ENCODE measurements around the gene TRPC4AP. TPM values are rescaled to one million over a fixed set of nuclear protein-coding genes. Genes with fewer than 3 reads are reported as not detected.

The TRPC4AP gene
- total RNA-seq, 4 donors from 2014 or later: 48.4 to 87.3 (median 57.8) TPM

DNA sequence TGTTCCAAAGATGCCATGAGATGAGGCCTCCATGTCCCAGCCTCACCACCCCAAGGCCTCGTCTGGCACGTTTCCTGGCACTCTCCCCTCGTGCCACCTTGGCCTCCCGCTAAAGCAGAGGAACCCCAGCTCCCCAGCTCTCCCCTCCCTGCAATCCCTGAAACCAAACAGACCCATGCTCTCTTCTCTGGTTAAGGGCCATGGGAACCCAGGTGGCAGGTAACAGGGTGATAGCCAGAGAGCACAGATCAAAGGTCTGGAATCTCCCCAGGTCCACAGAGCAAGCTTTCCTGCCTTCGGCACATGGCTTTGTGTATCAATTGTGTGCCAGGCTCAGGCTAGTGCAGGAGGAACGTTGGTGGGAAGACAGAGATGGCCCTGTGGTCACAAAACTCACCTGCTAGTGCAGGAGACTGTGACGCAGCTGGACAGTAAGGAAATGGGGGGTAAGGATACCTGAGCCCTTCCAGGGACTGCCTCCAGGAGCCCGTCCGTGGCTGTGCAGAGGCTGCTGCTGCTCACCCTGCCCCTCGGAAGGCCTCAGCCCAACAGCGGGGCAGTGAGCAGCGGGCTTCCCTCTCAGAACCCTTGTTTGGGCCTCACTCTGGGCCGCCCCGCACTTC, 98.0 kb downstream of the TRPC4AP start:
- Histone ChIP-seq H3K9me3 (no peaks in the 10 kb centered on the region), H3K27ac (no peak overlapping the region), H3K4me1 (peaks cover 8% of the 10 kb centered on the region), H3K4me3 (no peak overlapping the region), H3K36me3 (peaks cover 50% of the 10 kb centered on the region), H3K27me3 (no peaks in the 10 kb centered on the region)
- WGBS: 85% methylated on average over 12 of the region's 14 CpGs
- no peak for TF ChIP-seq EP300 (IDR thresholded peaks at IDR 0.05)
- TF ChIP-seq POLR2A (IDR thresholded peaks at IDR 0.05): no peak
- TF ChIP-seq, protein P1, sequence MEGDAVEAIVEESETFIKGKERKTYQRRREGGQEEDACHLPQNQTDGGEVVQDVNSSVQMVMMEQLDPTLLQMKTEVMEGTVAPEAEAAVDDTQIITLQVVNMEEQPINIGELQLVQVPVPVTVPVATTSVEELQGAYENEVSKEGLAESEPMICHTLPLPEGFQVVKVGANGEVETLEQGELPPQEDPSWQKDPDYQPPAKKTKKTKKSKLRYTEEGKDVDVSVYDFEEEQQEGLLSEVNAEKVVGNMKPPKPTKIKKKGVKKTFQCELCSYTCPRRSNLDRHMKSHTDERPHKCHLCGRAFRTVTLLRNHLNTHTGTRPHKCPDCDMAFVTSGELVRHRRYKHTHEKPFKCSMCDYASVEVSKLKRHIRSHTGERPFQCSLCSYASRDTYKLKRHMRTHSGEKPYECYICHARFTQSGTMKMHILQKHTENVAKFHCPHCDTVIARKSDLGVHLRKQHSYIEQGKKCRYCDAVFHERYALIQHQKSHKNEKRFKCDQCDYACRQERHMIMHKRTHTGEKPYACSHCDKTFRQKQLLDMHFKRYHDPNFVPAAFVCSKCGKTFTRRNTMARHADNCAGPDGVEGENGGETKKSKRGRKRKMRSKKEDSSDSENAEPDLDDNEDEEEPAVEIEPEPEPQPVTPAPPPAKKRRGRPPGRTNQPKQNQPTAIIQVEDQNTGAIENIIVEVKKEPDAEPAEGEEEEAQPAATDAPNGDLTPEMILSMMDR (IDR thresholded peaks at IDR 0.05): no peak
- no peak for TF ChIP-seq POLR2AphosphoS5 (IDR thresholded peaks at IDR 0.05)
- no peak for DNase-seq (ENCODE audit: low spot score in 2 of 2)

DNA sequence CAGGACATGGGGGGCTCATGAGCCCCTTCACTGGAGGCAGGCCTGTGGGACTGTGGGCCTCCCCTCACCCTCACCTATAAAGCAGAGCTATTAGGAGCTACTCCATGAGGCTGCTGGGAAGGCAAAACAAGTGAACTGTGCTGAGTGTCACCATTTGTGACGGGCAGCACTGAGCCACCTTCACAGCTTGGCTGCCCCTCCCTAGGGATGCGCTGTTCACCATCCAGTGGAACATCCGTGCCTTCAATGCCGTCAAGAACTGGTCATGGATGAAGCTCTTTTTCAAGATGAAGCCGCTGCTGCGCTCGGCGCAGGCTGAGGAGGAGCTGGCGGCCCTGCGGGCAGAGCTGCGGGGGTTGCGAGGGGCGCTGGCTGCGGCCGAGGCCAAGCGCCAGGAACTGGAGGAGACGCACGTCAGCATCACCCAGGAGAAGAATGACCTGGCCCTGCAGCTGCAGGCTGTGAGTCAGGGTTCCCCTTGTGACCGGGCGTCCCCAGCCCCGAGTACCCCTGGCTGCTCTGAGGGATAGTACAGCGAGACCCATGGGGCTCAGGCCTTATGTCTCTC, 98.6 kb downstream of the TRPC4AP start:
- Histone ChIP-seq H3K9me3 (no peaks in the 10 kb centered on the region), H3K27ac (no peak overlapping the region), H3K4me1 (peaks cover 8% of the 10 kb centered on the region), H3K36me3 (peaks cover 44% of the 10 kb centered on the region), H3K4me3 (no peak overlapping the region), H3K27me3 (no peaks in the 10 kb centered on the region)
- no peak for TF ChIP-seq POLR2A (IDR thresholded peaks at IDR 0.05)
- TF ChIP-seq POLR2AphosphoS5 (IDR thresholded peaks at IDR 0.05): no peak
- TF ChIP-seq, protein P1 (IDR thresholded peaks at IDR 0.05): no peak
- TF ChIP-seq EP300 (IDR thresholded peaks at IDR 0.05): no peak
- DNase-seq (ENCODE audit: low spot score in 2 of 2): no peak
- 91% methylated on average over 5 of the region's 22 CpGs for WGBS

DNA sequence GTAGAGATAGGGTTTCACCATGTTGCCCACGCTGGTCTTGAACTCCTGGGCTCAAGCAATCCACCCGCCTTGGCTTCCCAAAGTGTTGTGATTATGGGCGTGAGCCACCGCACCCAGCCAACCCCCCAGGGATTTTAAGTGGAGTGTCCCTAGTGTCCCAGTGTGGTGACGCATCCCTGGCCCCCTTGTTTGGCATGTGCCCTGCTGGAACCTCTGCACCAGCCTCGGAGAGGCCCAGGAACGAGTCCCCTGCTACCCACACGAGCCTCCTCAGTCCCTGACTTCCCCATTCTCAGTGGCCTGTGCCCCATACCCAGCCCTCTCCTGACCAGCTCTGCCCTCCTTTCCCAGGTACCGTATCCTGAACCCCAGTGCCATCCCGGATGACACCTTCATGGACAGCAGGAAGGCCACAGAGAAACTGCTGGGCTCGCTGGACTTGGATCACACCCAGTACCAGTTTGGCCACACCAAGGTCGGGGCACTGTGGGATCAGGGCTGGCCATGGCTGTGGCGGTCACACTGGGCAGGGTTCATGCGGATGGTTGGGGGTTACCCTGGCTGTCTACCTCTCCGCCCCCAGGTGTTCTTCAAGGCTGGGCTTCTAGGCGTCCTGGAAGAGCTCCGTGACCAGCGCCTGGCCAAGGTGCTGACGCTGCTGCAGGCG, 99.7 kb downstream of the TRPC4AP start:
- DNase-seq (ENCODE audit: low spot score in 2 of 2): no peak
- Histone ChIP-seq H3K36me3 (peaks cover 34% of the 10 kb centered on the region), H3K4me3 (no peak overlapping the region), H3K9me3 (no peaks in the 10 kb centered on the region), H3K27ac (no peak overlapping the region), H3K4me1 (peaks cover 12% of the 10 kb centered on the region), H3K27me3 (no peaks in the 10 kb centered on the region)
- TF ChIP-seq EP300 (IDR thresholded peaks at IDR 0.05): no peak
- no peak for TF ChIP-seq POLR2A (IDR thresholded peaks at IDR 0.05)
- no peak for TF ChIP-seq POLR2AphosphoS5 (IDR thresholded peaks at IDR 0.05)
- WGBS: 94% methylated on average over 13 of the region's 20 CpGs

DNA sequence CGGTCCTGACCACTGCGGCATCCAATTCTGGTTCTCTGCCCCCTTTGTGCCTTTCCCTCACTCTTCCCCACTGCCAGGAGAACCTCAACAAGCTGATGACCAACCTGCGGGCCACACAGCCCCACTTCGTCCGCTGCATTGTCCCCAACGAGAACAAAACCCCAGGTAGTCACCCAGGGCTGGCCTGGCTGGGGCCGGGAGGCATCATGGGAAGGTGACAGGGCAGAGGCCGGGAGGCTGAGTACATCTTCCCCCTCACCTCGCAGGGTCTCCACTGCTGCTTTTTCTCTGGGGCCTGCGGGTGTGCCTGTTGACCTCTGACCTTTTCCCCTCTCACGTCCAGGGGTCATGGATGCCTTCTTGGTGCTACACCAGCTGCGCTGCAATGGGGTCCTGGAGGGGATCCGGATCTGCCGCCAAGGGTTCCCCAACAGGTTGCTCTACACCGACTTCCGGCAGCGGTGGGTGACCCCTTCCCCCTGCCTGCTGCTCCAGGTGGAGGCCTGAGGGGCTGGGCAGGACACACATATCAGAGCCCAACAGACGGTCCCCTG, 101.9 kb downstream of the TRPC4AP start:
- H3K27me3 ChIP-seq: peaks cover 5% of the 10 kb centered on the region
- WGBS: 65% methylated on average over 9 of the region's 18 CpGs
- TF ChIP-seq POLR2A (IDR thresholded peaks at IDR 0.05): no peak
- TF ChIP-seq, protein P1 (IDR thresholded peaks at IDR 0.05): no peak
- no peak for TF ChIP-seq POLR2AphosphoS5 (IDR thresholded peaks at IDR 0.05)
- TF ChIP-seq EP300 (IDR thresholded peaks at IDR 0.05): no peak
- DNase-seq (ENCODE audit: low spot score in 2 of 2): no peak
- H3K4me3 ChIP-seq: no peak overlapping the region
- H3K27ac ChIP-seq: no peak overlapping the region
- H3K36me3 ChIP-seq: peaks cover 21% of the 10 kb centered on the region
- H3K9me3 ChIP-seq: no peaks in the 10 kb centered on the region
- peaks cover 4% of the 10 kb centered on the region for H3K4me1 ChIP-seq

DNA sequence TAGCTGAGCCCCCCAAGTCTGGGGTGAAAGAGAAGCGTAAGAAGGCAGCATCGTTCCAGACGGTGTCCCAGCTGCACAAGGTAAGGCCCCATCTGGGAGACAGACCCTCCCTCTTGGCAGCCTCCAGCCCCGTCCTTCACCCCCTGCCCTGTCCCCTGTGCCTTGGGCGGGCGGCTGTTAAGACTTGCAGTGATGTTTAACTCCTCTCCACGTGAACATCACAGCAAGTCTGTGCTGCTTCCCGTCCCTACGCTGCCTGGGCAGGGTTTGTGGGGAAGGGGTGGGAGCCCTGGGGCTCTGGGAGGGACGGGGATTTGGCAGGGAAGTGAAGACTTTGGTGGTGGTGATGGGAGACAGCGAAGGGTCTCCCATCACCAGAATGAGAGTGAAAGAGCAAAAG, 102.4 kb downstream of the TRPC4AP start:
- peaks cover 4% of the 10 kb centered on the region for H3K4me1 ChIP-seq
- 50% methylated on average over 11 of the region's 11 CpGs for WGBS
- peaks cover 17% of the 10 kb centered on the region for H3K36me3 ChIP-seq
- H3K9me3 ChIP-seq: no peaks in the 10 kb centered on the region
- no peak overlapping the region for H3K27ac ChIP-seq
- peaks cover 10% of the 10 kb centered on the region for H3K27me3 ChIP-seq
- no peak overlapping the region for H3K4me3 ChIP-seq
- no peak for TF ChIP-seq POLR2A (IDR thresholded peaks at IDR 0.05)
- no peak for DNase-seq (ENCODE audit: low spot score in 2 of 2)

DNA sequence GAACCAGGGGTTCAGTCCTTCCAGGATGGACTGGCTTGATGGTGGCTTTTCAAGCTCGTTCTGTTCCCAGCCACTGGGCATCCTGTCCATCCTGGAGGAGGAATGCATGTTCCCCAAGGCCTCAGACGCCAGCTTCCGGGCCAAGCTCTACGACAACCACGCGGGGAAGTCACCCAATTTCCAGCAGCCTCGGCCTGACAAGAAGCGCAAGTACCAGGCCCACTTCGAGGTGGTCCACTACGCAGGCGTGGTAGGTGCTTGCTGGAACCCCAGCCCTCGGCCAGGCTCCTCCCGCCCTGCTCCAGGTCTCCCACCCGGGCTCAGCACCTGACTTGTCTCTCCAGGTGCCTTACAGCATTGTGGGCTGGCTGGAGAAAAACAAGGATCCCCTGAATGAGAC, 102.9 kb downstream of the TRPC4AP start:
- TF ChIP-seq, protein P1 (IDR thresholded peaks at IDR 0.05): no peak
- TF ChIP-seq EP300 (IDR thresholded peaks at IDR 0.05): no peak
- TF ChIP-seq POLR2A (IDR thresholded peaks at IDR 0.05): no peak
- no peak for TF ChIP-seq POLR2AphosphoS5 (IDR thresholded peaks at IDR 0.05)
- Histone ChIP-seq H3K27me3 (peaks cover 15% of the 10 kb centered on the region), H3K4me3 (no peak overlapping the region), H3K27ac (no peak overlapping the region), H3K9me3 (no peaks in the 10 kb centered on the region), H3K4me1 (peaks cover 4% of the 10 kb centered on the region), H3K36me3 (peaks cover 13% of the 10 kb centered on the region)
- 63% methylated on average over 4 of the region's 14 CpGs for WGBS
- no peak for DNase-seq (ENCODE audit: low spot score in 2 of 2)

All from suprapubic skin (tissue), 4 donors.